Neural cell (in vitro differentiated cells): ENCODE results near the gene MCMBP. TPM values are rescaled to one million over a fixed set of nuclear protein-coding genes. Genes with fewer than 3 reads are reported as not detected.
"Not testable (repeated sequence)": the region's sequence is repeated elsewhere in the genome, so short reads cannot be mapped to it uniquely, and the experiment has no call there.

ENCODE experiments used
- H2AFZ ChIP-seq: fragments of 200-600, 300-800 bp; sonication (generic), shearing (Covaris generic); 2 replicates; pipeline ENCODE4 v1.6.0; 2014; ENCODE audit warnings: low read depth, mild to moderate bottlenecking, antibody characterized with exemption, low read length, moderate library complexity
- H3F3A ChIP-seq: fragments of 200-600 bp; shearing (Covaris generic); 2 replicates; pipeline ENCODE4 v1.6.1; 2016; ENCODE audit warnings: mild to moderate bottlenecking, moderate library complexity, mixed read lengths, antibody characterized with exemption, low read length; ENCODE audit not compliant: insufficient read depth, poor library complexity, severe bottlenecking
- H3K27ac ChIP-seq: fragments of 200-600, 300-800 bp; sonication (generic), shearing (Covaris generic); 2 replicates; pipeline ENCODE4 v1.5.1; 2014; ENCODE audit warnings: mild to moderate bottlenecking, low read length, moderate library complexity
- H3K27me3 ChIP-seq: fragments of 300-800, 200-600 bp; sonication (generic), shearing (Covaris generic); 2 replicates; pipeline ENCODE4 v1.6.0; 2014; ENCODE audit warnings: mild to moderate bottlenecking, low read depth, low read length, moderate library complexity; ENCODE audit not compliant: insufficient read depth
- H3K36me3 ChIP-seq: fragments of 300-800, 200-600 bp; sonication (generic), shearing (Covaris generic); 2 replicates; pipeline ENCODE4 v1.5.1; 2014; ENCODE audit warnings: mild to moderate bottlenecking, antibody characterized with exemption, low read length, moderate library complexity; ENCODE audit not compliant: insufficient read depth
- H3K4me2 ChIP-seq: fragments of 300-800, 200-600 bp; sonication (generic), shearing (Covaris generic); 2 replicates; pipeline ENCODE4 v1.6.0; 2014; ENCODE audit warnings: mild to moderate bottlenecking, low read length
- H3K4me3 ChIP-seq: fragments of 300-800, 200-600 bp; sonication (generic), shearing (Covaris generic); 2 replicates; pipeline ENCODE4 v1.5.1; 2014; ENCODE audit warnings: mild to moderate bottlenecking, low read length, moderate library complexity
- H3K79me2 ChIP-seq: fragments of 200-600 bp; shearing (Covaris generic); replicated peaks from 2 replicates; pipeline ENCODE4 v1.6.0; 2014; ENCODE audit warnings: mild to moderate bottlenecking, low read length, moderate library complexity; ENCODE audit not compliant: insufficient read depth
- H3K9ac ChIP-seq: fragments of 300-800, 200-600 bp; sonication (generic), shearing (Covaris generic); 2 replicates; pipeline ENCODE4 v1.6.1; 2016; ENCODE audit warnings: mild to moderate bottlenecking, low read length, mixed read lengths
- H3K9me2 ChIP-seq: fragments of 200-600 bp; shearing (Covaris generic); 2 replicates; pipeline ENCODE4 v1.6.1; 2016; ENCODE audit warnings: mild to moderate bottlenecking, low read length, mixed read lengths; ENCODE audit not compliant: insufficient read depth
- H3K9me3 ChIP-seq: fragments of 200-600, 300-800 bp; sonication (generic), shearing (Covaris generic); 2 replicates; pipeline ENCODE4 v1.6.1; 2016; ENCODE audit warnings: mild to moderate bottlenecking, mixed run types, low read length, moderate library complexity, mixed read lengths
- H4K20me1 ChIP-seq: fragments of 200-600 bp; shearing (Covaris generic); 2 replicates; pipeline ENCODE4 v1.6.1; 2016; ENCODE audit warnings: mild to moderate bottlenecking, mixed run types; ENCODE audit not compliant: insufficient read depth
- CTCF ChIP-seq: fragments of 450-650 bp; IDR thresholded peaks from 2 replicates; pipeline ENCODE4 v1.5.1; 2014; ENCODE audit warnings: antibody characterized with exemption, mild to moderate bottlenecking, moderate library complexity; ENCODE audit not compliant: poor library complexity, severe bottlenecking
- EP300 ChIP-seq: fragments of 450-650 bp; conservative IDR thresholded peaks from 2 replicates; pipeline ENCODE4 v1.6.1; 2014; ENCODE audit warnings: antibody characterized with exemption, mild to moderate bottlenecking, moderate library complexity; ENCODE audit not compliant: poor library complexity, severe bottlenecking
- EZH2 ChIP-seq: fragments of 200-600, 300-800 bp; shearing (Covaris generic), sonication (generic); IDR thresholded peaks from 2 replicates; pipeline ENCODE4 v1.6.1; 2014; ENCODE audit warnings: antibody characterized with exemption, low read length, borderline replicate concordance, mild to moderate bottlenecking; ENCODE audit not compliant: insufficient read depth, poor library complexity, severe bottlenecking
- MXI1 ChIP-seq: fragments of 450-650 bp; conservative IDR thresholded peaks from 2 replicates; pipeline ENCODE4 v1.6.1; 2014; ENCODE audit warnings: antibody characterized with exemption, mild to moderate bottlenecking; ENCODE audit not compliant: poor library complexity, severe bottlenecking
- POLR2AphosphoS5 ChIP-seq: IDR thresholded peaks from 2 replicates; pipeline ENCODE4 v1.6.1; 2012
- RAD21 ChIP-seq: fragments of 450-650 bp; conservative IDR thresholded peaks from 2 replicates; pipeline ENCODE4 v1.6.1; 2014; ENCODE audit warnings: antibody characterized with exemption, mild to moderate bottlenecking, moderate library complexity
- REST ChIP-seq: IDR thresholded peaks from 2 replicates; pipeline ENCODE4 v1.6.1; 2012; ENCODE audit warnings: borderline replicate concordance
- SMC3 ChIP-seq: fragments of 450-650 bp; conservative IDR thresholded peaks from 2 replicates; pipeline ENCODE4 v1.6.1; 2014; ENCODE audit warnings: antibody characterized with exemption, mild to moderate bottlenecking, moderate library complexity; ENCODE audit not compliant: poor library complexity
- TAF1 ChIP-seq: IDR thresholded peaks from 2 replicates; pipeline ENCODE4 v1.6.1; 2012; ENCODE audit warnings: low read depth
- polyA plus RNA-seq: library from polyadenylated mRNA; depleted of rRNA; stranded (reverse); fragments of >200 nt; gene quantifications from 2 replicates; pipeline ENCODE4 v1.2.3, GENCODE V29; 2014

MCMBP gene
- polyA plus RNA-seq, 1 donor from 2014 or later: 58.0 TPM

- Histone ChIP-seq H2AFZ (peak overlapping the region; percentile 37), H3K9me2 (no peaks in the 10 kb centered on the region), H3K4me3 (peak overlapping the region; percentile 84), H3F3A (peaks cover 2% of the 10 kb centered on the region), H3K4me2 (peak overlapping the region; percentile 49), H3K9ac (peak overlapping the region; percentile 58), H3K79me2 (peaks cover 39% of the 10 kb centered on the region), H3K9me3 (no peaks in the 10 kb centered on the region), H3K36me3 (no peaks in the 10 kb centered on the region), H3K27ac (peak overlapping the region; percentile 48), H4K20me1 (no peaks in the 10 kb centered on the region), H3K27me3 (no peaks in the 10 kb centered on the region)
- no peak for TF ChIP-seq REST
- peak; percentile 41 for TF ChIP-seq MXI1
- peak; percentile 19 for TF ChIP-seq RAD21
- TF ChIP-seq SMC3: no peak
- TF ChIP-seq EP300: peak; percentile 49
- TF ChIP-seq EZH2: no peak
- peak; percentile 82 for TF ChIP-seq POLR2AphosphoS5
- no peak for TF ChIP-seq TAF1
- TF ChIP-seq CTCF: no peak
These were observed 428 bp upstream of the MCMBP start for GRCh38 chr10:119872860-119873681.

GRCh38 chr10:119871881-119872609 is 598 bp downstream of the MCMBP start:
- Histone ChIP-seq H2AFZ (no peak overlapping the region), H3K9me3 (no peaks in the 10 kb centered on the region), H3K9ac (peak overlapping the region; percentile 58), H3K4me3 (peak overlapping the region; percentile 84), H3F3A (peaks cover 2% of the 10 kb centered on the region), H3K9me2 (no peaks in the 10 kb centered on the region), H3K27me3 (no peaks in the 10 kb centered on the region), H3K79me2 (peaks cover 48% of the 10 kb centered on the region), H3K36me3 (no peaks in the 10 kb centered on the region), H3K27ac (no peak overlapping the region), H4K20me1 (no peaks in the 10 kb centered on the region), H3K4me2 (peak overlapping the region; percentile 98)
- TF ChIP-seq REST: no peak
- peak; percentile 13 for TF ChIP-seq MXI1
- peak; percentile 63 for TF ChIP-seq POLR2AphosphoS5
- no peak for TF ChIP-seq EZH2

GRCh38 chr10:119869398-119869797 is 3.2 kb downstream of the MCMBP start:
- H3K79me2 ChIP-seq: peaks cover 72% of the 10 kb centered on the region
- not testable (repeated sequence) for H3K27ac ChIP-seq, H3K4me3 ChIP-seq, H3K9ac ChIP-seq, H3K4me2 ChIP-seq, H3F3A ChIP-seq, H3K27me3 ChIP-seq, H3K36me3 ChIP-seq, H2AFZ ChIP-seq, H3K9me3 ChIP-seq, H3K9me2 ChIP-seq, H4K20me1 ChIP-seq
